Uterus (tissue), 2 donors: ENCODE measurements around the gene RASD1.

Experiments
- CTCF ChIP-seq, 4 experiments: fragments of 200-600 bp in 2 of 4; fragments of 450-650 bp in 2 of 4; sonication (generic) in 2 of 4; IDR thresholded peaks; one replicate each; pipeline ENCODE4 v1.5.1; 2016 to 2019; ENCODE audit warnings: antibody characterized with exemption in 4 of 4, mild to moderate bottlenecking in 2 of 4, moderate library complexity in 1 of 4
- POLR2A ChIP-seq, 2 donors: fragments of 450-650 bp; IDR thresholded peaks; one replicate each; pipeline ENCODE4 v1.6.1; 2016; ENCODE audit warnings: antibody characterized with exemption in 2 of 2, mild to moderate bottlenecking in 1 of 2, moderate library complexity in 1 of 2

- TF ChIP-seq CTCF (IDR thresholded peaks at IDR 0.05) (no peak), POLR2A (IDR thresholded peaks at IDR 0.05) (no peak)
These were observed 5.1 kb downstream of the RASD1 start for GRCh38 chr17:17491031-17491471.
